WTC11 (cell line): Measurements from ENCODE around the gene PRLR. TPM values are rescaled to one million over a fixed set of nuclear protein-coding genes. Genes with fewer than 3 reads are reported as not detected.

Source experiments
- ATAC-seq: fragments of 200-7000 bp; cut with Tn5 transposase; 2 replicates; pipeline ENCODE4 v1.10.0; 2021; ENCODE audit warnings: mild to moderate bottlenecking, moderate library complexity
- CTCF ChIA-PET: fragments of 300-600 bp; sonication (Branson Sonifier 250); formaldehyde crosslinking; loops from one replicate; lab custom pipeline; 2021; ENCODE audit warnings: antibody characterized with exemption; lab: Charles Lee
- POLR2A ChIA-PET: fragments of 350-600 bp; sonication (Branson Sonifier 250); formaldehyde crosslinking; loops from one replicate; lab custom pipeline; 2021; ENCODE audit warnings: antibody characterized with exemption; lab: Charles Lee
- DNase-seq: peaks from one replicate; pipeline ENCODE4 v3.0.0; 2021; ENCODE audit warnings: low spot score
- H3K27ac Mint-ChIP-seq: 2 replicates; pipeline ENCODE4 v1.8.0; 2021; ENCODE audit warnings: mixed read lengths
- H3K27me3 Mint-ChIP-seq: 2 replicates; pipeline ENCODE4 v1.8.0; 2021; ENCODE audit warnings: low read depth, mild to moderate bottlenecking, moderate library complexity, mixed read lengths
- H3K36me3 Mint-ChIP-seq: 2 replicates; pipeline ENCODE4 v1.8.0; 2021; ENCODE audit warnings: mixed read lengths
- H3K4me1 Mint-ChIP-seq: 2 replicates; pipeline ENCODE4 v1.8.0; 2022; ENCODE audit warnings: mixed read lengths
- H3K4me3 Mint-ChIP-seq: 2 replicates; pipeline ENCODE4 v1.8.0; 2021; ENCODE audit warnings: mild to moderate bottlenecking, moderate library complexity, mixed read lengths
- H3K9me3 Mint-ChIP-seq: 2 replicates; pipeline ENCODE4 v1.8.0; 2021; ENCODE audit warnings: mixed read lengths
- CTCF ChIP-seq: fragments of 200-600 bp; IDR thresholded peaks from 2 replicates; pipeline ENCODE4 v1.8.0; 2022; ENCODE audit warnings: antibody characterized with exemption
- ERG ChIP-seq: fragments of 250-450 bp; sonication (Bioruptor Pico); IDR thresholded peaks from 2 replicates; pipeline ENCODE4 v1.8.0; 2021; ENCODE audit warnings: mild to moderate bottlenecking
- GTF2I ChIP-seq: fragments of 250-450 bp; sonication (Bioruptor Pico); conservative IDR thresholded peaks from 2 replicates; pipeline ENCODE4 v1.4.0; 2021; ENCODE audit warnings: mild to moderate bottlenecking
- IRF2 ChIP-seq: sonication (generic); formaldehyde crosslinking; IDR thresholded peaks from 2 replicates; pipeline ENCODE4 v1.8.0; 2022; ENCODE audit warnings: low read depth, missing genetic modification reagents, borderline replicate concordance
- NFATC4 ChIP-seq: fragments of 250-450 bp; sonication (Bioruptor Pico); IDR thresholded peaks from 2 replicates; pipeline ENCODE4 v1.9.0; 2021; ENCODE audit warnings: mild to moderate bottlenecking
- PREB ChIP-seq: sonication (generic); formaldehyde crosslinking; IDR thresholded peaks from 2 replicates; pipeline ENCODE4 v1.8.1; 2022; ENCODE audit warnings: mild to moderate bottlenecking, missing genetic modification reagents, moderate library complexity, borderline replicate concordance
- RELA ChIP-seq: sonication (generic); formaldehyde crosslinking; IDR thresholded peaks from 2 replicates; pipeline ENCODE4 v1.8.1; 2022; ENCODE audit warnings: missing genetic modification reagents, mild to moderate bottlenecking, borderline replicate concordance
- RORB ChIP-seq: fragments of 250-450 bp; sonication (Bioruptor Pico); IDR thresholded peaks from 2 replicates; pipeline ENCODE4 v1.9.0; 2021; ENCODE audit warnings: mild to moderate bottlenecking
- TEAD4 ChIP-seq: sonication (generic); formaldehyde crosslinking; IDR thresholded peaks from 2 replicates; pipeline ENCODE4 v1.8.0; 2022; ENCODE audit warnings: mild to moderate bottlenecking, missing genetic modification reagents
- ZBTB21 ChIP-seq: sonication (generic); formaldehyde crosslinking; IDR thresholded peaks from 2 replicates; pipeline ENCODE4 v1.8.1; 2023; ENCODE audit warnings: mild to moderate bottlenecking, missing genetic modification reagents, borderline replicate concordance
- total RNA-seq: library from RNA; stranded (reverse); gene quantifications from 3 replicates; pipeline ENCODE4 v1.2.3, GENCODE V29; 2021
- TF ChIP-seq, protein P1 (sequence below): sonication (generic); formaldehyde crosslinking; conservative IDR thresholded peaks from 2 replicates; pipeline ENCODE4 v1.8.1; 2022; ENCODE audit warnings: mild to moderate bottlenecking, missing genetic modification reagents
- TF ChIP-seq, protein P2 (sequence below): sonication (generic); formaldehyde crosslinking; IDR thresholded peaks from 2 replicates; pipeline ENCODE4 v1.8.0; 2022; ENCODE audit warnings: missing genetic modification reagents
- TF ChIP-seq, protein P3 (sequence below): sonication (generic); formaldehyde crosslinking; IDR thresholded peaks from 2 replicates; pipeline ENCODE4 v1.8.0; 2022; ENCODE audit warnings: mild to moderate bottlenecking, missing genetic modification reagents
- TF ChIP-seq, protein P4 (sequence below): fragments of 250-450 bp; sonication (Bioruptor Pico); IDR thresholded peaks from 2 replicates; pipeline ENCODE4 v1.9.0; 2021; ENCODE audit warnings: mild to moderate bottlenecking, borderline replicate concordance

PRLR gene
- total RNA-seq, 1 experiment from 2014 or later = 3.2 TPM

- TF ChIP-seq ERG (CRISPR knock-in tag) (no peak), TEAD4 (no peak), IRF2 (no peak)
- TF ChIP-seq, protein P1, sequence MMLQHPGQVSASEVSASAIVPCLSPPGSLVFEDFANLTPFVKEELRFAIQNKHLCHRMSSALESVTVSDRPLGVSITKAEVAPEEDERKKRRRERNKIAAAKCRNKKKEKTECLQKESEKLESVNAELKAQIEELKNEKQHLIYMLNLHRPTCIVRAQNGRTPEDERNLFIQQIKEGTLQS (CRISPR knock-in tag) = no peak
Observed at GRCh38 chr5:35095366-35095765, 134.9 kb downstream of the PRLR start (continued).

DNA sequence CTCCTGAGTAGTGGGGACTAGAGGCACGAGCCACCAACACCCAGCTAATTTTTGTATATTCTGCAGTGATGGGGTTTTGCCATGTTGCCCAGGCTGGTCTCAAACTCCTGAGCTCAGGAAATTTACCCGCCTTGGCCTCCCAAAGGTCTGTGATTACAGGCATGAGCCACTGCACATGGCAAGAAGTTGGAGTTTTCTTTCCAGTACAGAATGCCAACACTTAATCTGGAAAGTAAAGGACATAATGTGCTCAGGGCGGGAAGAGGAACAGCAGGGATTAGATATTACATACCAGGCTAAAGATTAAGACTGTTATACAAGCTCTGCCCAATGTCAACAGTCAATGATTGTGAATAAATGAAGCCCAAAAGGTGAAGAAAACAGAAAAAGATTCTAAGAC is 135.3 kb downstream of the PRLR start:
- Mint-ChIP-seq H3K27me3 (no peaks in the 10 kb centered on the region), H3K27ac (no peak overlapping the region), H3K4me3 (no peak overlapping the region), H3K4me1 (peaks cover 20% of the 10 kb centered on the region)
- ChIA-PET POLR2A (no interaction called here), CTCF (no interaction called here)
- ATAC-seq (no peak), DNase-seq (no peak)
- no peak for TF ChIP-seq RELA
- TF ChIP-seq, protein P2, sequence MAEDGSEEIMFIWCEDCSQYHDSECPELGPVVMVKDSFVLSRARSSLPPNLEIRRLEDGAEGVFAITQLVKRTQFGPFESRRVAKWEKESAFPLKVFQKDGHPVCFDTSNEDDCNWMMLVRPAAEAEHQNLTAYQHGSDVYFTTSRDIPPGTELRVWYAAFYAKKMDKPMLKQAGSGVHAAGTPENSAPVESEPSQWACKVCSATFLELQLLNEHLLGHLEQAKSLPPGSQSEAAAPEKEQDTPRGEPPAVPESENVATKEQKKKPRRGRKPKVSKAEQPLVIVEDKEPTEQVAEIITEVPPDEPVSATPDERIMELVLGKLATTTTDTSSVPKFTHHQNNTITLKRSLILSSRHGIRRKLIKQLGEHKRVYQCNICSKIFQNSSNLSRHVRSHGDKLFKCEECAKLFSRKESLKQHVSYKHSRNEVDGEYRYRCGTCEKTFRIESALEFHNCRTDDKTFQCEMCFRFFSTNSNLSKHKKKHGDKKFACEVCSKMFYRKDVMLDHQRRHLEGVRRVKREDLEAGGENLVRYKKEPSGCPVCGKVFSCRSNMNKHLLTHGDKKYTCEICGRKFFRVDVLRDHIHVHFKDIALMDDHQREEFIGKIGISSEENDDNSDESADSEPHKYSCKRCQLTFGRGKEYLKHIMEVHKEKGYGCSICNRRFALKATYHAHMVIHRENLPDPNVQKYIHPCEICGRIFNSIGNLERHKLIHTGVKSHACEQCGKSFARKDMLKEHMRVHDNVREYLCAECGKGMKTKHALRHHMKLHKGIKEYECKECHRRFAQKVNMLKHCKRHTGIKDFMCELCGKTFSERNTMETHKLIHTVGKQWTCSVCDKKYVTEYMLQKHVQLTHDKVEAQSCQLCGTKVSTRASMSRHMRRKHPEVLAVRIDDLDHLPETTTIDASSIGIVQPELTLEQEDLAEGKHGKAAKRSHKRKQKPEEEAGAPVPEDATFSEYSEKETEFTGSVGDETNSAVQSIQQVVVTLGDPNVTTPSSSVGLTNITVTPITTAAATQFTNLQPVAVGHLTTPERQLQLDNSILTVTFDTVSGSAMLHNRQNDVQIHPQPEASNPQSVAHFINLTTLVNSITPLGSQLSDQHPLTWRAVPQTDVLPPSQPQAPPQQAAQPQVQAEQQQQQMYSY (CRISPR knock-in tag) = no peak
- no peak for TF ChIP-seq ZBTB21 (CRISPR knock-in tag)
- no peak for TF ChIP-seq GTF2I (CRISPR knock-in tag)
- no peak for TF ChIP-seq NFATC4 (CRISPR knock-in tag)
- TF ChIP-seq, protein P3, sequence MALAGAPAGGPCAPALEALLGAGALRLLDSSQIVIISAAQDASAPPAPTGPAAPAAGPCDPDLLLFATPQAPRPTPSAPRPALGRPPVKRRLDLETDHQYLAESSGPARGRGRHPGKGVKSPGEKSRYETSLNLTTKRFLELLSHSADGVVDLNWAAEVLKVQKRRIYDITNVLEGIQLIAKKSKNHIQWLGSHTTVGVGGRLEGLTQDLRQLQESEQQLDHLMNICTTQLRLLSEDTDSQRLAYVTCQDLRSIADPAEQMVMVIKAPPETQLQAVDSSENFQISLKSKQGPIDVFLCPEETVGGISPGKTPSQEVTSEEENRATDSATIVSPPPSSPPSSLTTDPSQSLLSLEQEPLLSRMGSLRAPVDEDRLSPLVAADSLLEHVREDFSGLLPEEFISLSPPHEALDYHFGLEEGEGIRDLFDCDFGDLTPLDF (CRISPR knock-in tag) = no peak
- no peak for TF ChIP-seq ERG (CRISPR knock-in tag)
- no peak for TF ChIP-seq CTCF
- TF ChIP-seq, protein P4, sequence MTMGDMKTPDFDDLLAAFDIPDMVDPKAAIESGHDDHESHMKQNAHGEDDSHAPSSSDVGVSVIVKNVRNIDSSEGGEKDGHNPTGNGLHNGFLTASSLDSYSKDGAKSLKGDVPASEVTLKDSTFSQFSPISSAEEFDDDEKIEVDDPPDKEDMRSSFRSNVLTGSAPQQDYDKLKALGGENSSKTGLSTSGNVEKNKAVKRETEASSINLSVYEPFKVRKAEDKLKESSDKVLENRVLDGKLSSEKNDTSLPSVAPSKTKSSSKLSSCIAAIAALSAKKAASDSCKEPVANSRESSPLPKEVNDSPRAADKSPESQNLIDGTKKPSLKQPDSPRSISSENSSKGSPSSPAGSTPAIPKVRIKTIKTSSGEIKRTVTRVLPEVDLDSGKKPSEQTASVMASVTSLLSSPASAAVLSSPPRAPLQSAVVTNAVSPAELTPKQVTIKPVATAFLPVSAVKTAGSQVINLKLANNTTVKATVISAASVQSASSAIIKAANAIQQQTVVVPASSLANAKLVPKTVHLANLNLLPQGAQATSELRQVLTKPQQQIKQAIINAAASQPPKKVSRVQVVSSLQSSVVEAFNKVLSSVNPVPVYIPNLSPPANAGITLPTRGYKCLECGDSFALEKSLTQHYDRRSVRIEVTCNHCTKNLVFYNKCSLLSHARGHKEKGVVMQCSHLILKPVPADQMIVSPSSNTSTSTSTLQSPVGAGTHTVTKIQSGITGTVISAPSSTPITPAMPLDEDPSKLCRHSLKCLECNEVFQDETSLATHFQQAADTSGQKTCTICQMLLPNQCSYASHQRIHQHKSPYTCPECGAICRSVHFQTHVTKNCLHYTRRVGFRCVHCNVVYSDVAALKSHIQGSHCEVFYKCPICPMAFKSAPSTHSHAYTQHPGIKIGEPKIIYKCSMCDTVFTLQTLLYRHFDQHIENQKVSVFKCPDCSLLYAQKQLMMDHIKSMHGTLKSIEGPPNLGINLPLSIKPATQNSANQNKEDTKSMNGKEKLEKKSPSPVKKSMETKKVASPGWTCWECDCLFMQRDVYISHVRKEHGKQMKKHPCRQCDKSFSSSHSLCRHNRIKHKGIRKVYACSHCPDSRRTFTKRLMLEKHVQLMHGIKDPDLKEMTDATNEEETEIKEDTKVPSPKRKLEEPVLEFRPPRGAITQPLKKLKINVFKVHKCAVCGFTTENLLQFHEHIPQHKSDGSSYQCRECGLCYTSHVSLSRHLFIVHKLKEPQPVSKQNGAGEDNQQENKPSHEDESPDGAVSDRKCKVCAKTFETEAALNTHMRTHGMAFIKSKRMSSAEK (CRISPR knock-in tag) = no peak
- no peak for TF ChIP-seq PREB (CRISPR knock-in tag)
- no peak for TF ChIP-seq RORB
- TF ChIP-seq, all 79 proteins: peak for 0
- H3K36me3 Mint-ChIP-seq = no peaks in the 10 kb centered on the region
- no peaks in the 10 kb centered on the region for H3K9me3 Mint-ChIP-seq
